ENCODE results near the gene ZNF433.

Gene ZNF433

GRCh38 chr19:11973019-11973810, 62.3 kb downstream of the ZNF433 start:
- H4K20me1 ChIP-seq (ENCODE audit: insufficient read depth, low read length), result no peaks in the 10 kb centered on the region
- H3K4me2 ChIP-seq (ENCODE audit: low read depth, low read length), result no peak overlapping the region
- H3K79me2 ChIP-seq (ENCODE audit: low read length), result no peaks in the 10 kb centered on the region
- H3K27me3 ChIP-seq (replicated peaks; ENCODE audit: insufficient read depth, low read length), result no peaks in the 10 kb centered on the region
- no peak for TF ChIP-seq EZH2 (optimal IDR thresholded peaks at IDR 0.05; ENCODE audit: low read depth, low read length)
- H3K36me3 ChIP-seq (replicated peaks; ENCODE audit: insufficient read depth, low read length), result no peaks in the 10 kb centered on the region
- H3F3A ChIP-seq (ENCODE audit: insufficient read depth, low read length), result no peaks in the 10 kb centered on the region
- H3K27ac ChIP-seq (ENCODE audit: low read length), result no peak overlapping the region
- H3K9me3 ChIP-seq (replicated peaks; ENCODE audit: insufficient read depth, low read length), result no peaks in the 10 kb centered on the region
- H2AFZ ChIP-seq (ENCODE audit: low read length), result no peak overlapping the region
- no peaks in the 10 kb centered on the region for H3K4me1 ChIP-seq (ENCODE audit: low read length)
- H3K9me2 ChIP-seq (replicated peaks; ENCODE audit: insufficient read depth, low read length), result no peaks in the 10 kb centered on the region
- H3K9ac ChIP-seq (ENCODE audit: low read length), result no peak overlapping the region
- no peak overlapping the region for H3K4me3 ChIP-seq (ENCODE audit: low read length)
- DNase-seq, result no peak

- Histone ChIP-seq H3K27ac (ENCODE audit: low read length) (no peak overlapping the region), H3K36me3 (replicated peaks; ENCODE audit: insufficient read depth, low read length) (no peaks in the 10 kb centered on the region)
These were observed 64.4 kb downstream of the ZNF433 start for GRCh38 chr19:11971041-11971440.

GRCh38 chr19:11970174-11970573, 65.3 kb downstream of the ZNF433 start:
- Histone ChIP-seq H3K79me2 (ENCODE audit: low read length) (no peaks in the 10 kb centered on the region), H3K9me2 (replicated peaks; ENCODE audit: insufficient read depth, low read length) (no peaks in the 10 kb centered on the region), H3K4me3 (ENCODE audit: low read length) (no peak overlapping the region), H3K27ac (ENCODE audit: low read length) (no peak overlapping the region), H3K27me3 (replicated peaks; ENCODE audit: insufficient read depth, low read length) (no peaks in the 10 kb centered on the region), H3K9ac (ENCODE audit: low read length) (no peak overlapping the region), H4K20me1 (ENCODE audit: insufficient read depth, low read length) (no peaks in the 10 kb centered on the region), H2AFZ (ENCODE audit: low read length) (no peak overlapping the region), H3F3A (ENCODE audit: insufficient read depth, low read length) (no peaks in the 10 kb centered on the region), H3K4me2 (ENCODE audit: low read depth, low read length) (no peak overlapping the region), H3K36me3 (replicated peaks; ENCODE audit: insufficient read depth, low read length) (no peaks in the 10 kb centered on the region), H3K9me3 (replicated peaks; ENCODE audit: insufficient read depth, low read length) (no peaks in the 10 kb centered on the region), H3K4me1 (ENCODE audit: low read length) (0 out of 2 replicates have a peak, but pooled peaks cover 4% of the 10 kb centered on the region)
- no peak for DNase-seq
- TF ChIP-seq CTCF (IDR thresholded peaks at IDR 0.05; ENCODE audit: low read length) (no peak), EZH2phosphoT487 (IDR thresholded peaks at IDR 0.05; ENCODE audit: low read length) (no peak), EZH2 (optimal IDR thresholded peaks at IDR 0.05; ENCODE audit: low read depth, low read length) (no peak)

More at GRCh38 chr19:11971041-11971440, 64.4 kb downstream of the ZNF433 start:
- no peak overlapping the region for H3K4me2 ChIP-seq (ENCODE audit: low read depth, low read length)
- no peaks in the 10 kb centered on the region for H3K9me3 ChIP-seq (replicated peaks; ENCODE audit: insufficient read depth, low read length)
- TF ChIP-seq EZH2phosphoT487 (IDR thresholded peaks at IDR 0.05; ENCODE audit: low read length) (no peak), CTCF (IDR thresholded peaks at IDR 0.05; ENCODE audit: low read length) (no peak), EZH2 (optimal IDR thresholded peaks at IDR 0.05; ENCODE audit: low read depth, low read length) (no peak)
- H3K9me2 ChIP-seq (replicated peaks; ENCODE audit: insufficient read depth, low read length), result no peaks in the 10 kb centered on the region
- H3K27me3 ChIP-seq (replicated peaks; ENCODE audit: insufficient read depth, low read length), result no peaks in the 10 kb centered on the region
- H3K4me1 ChIP-seq (ENCODE audit: low read length), result no peaks in the 10 kb centered on the region
- no peak overlapping the region for H3K4me3 ChIP-seq (ENCODE audit: low read length)
- H3K79me2 ChIP-seq (ENCODE audit: low read length), result no peaks in the 10 kb centered on the region
- no peak overlapping the region for H3K9ac ChIP-seq (ENCODE audit: low read length)
- no peak for DNase-seq
- no peaks in the 10 kb centered on the region for H3F3A ChIP-seq (ENCODE audit: insufficient read depth, low read length)
- no peaks in the 10 kb centered on the region for H4K20me1 ChIP-seq (ENCODE audit: insufficient read depth, low read length)
- H2AFZ ChIP-seq (ENCODE audit: low read length), result no peak overlapping the region

Measured in MM.1S (cell line).